H1 (cell line): ENCODE data around the gene DHX34. TPM values are rescaled to one million over a fixed set of nuclear protein-coding genes. Genes with fewer than 3 reads are reported as not detected.

Experiments used
- CTCF ChIA-PET: fragments of 300-600 bp; sonication (Branson Sonifier 250); formaldehyde crosslinking; loops from one replicate; lab custom pipeline; 2021; ENCODE audit not compliant: partially characterized antibody; lab: Charles Lee
- POLR2A ChIA-PET: fragments of 300-600 bp; sonication (Branson Sonifier 250); formaldehyde crosslinking; loops from one replicate; lab custom pipeline; 2021; ENCODE audit warnings: inconsistent platforms; ENCODE audit not compliant: partially characterized antibody; lab: Charles Lee
- DNase-seq, 2 experiments: peaks; one replicate each; pipeline versions ENCODE4 v3.0.0 to v3.0.0-alpha.2; 2010 to 2022; ENCODE audit warnings: low spot score in 2 of 2, low read depth in 1 of 2, mixed read lengths in 1 of 2
- FAIRE-seq: peaks from 2 replicates; lab custom pipeline; 2011; peaks lifted over from hg19 to GRCh38; lab: Jason Lieb, UNC
- H2AFZ ChIP-seq: 2 replicates; pipeline ENCODE4 v1.8.1; 2012; ENCODE audit warnings: low read length, inconsistent platforms
- H2AK5ac ChIP-seq: 2 replicates; pipeline ENCODE4 v1.6.1; 2013; ENCODE audit warnings: low read depth, low read length
- H2BK120ac ChIP-seq: replicated peaks from 2 replicates; pipeline ENCODE3; 2013; ENCODE audit warnings: low read depth, low read length, inconsistent platforms
- H2BK12ac ChIP-seq: 2 replicates; pipeline ENCODE4 v1.6.1; 2013; ENCODE audit warnings: low read depth, low read length
- H2BK15ac ChIP-seq: 2 replicates; pipeline ENCODE4 v1.6.1; 2013; ENCODE audit warnings: low read length
- H2BK20ac ChIP-seq: 2 replicates; pipeline ENCODE4 v1.6.1; 2013; ENCODE audit warnings: low read length
- H2BK5ac ChIP-seq: 2 replicates; pipeline ENCODE4 v1.6.1; 2013; ENCODE audit warnings: low read depth, low read length
- H3K14ac ChIP-seq: 2 replicates; pipeline ENCODE4 v1.6.1; 2013; ENCODE audit warnings: inconsistent platforms; ENCODE audit not compliant: insufficient read length
- H3K18ac ChIP-seq: 2 replicates; pipeline ENCODE4 v1.6.1; 2013; ENCODE audit warnings: low read length; ENCODE audit errors: extremely low read depth
- H3K23ac ChIP-seq: 2 replicates; pipeline ENCODE4 v1.6.1; 2013; ENCODE audit warnings: inconsistent platforms; ENCODE audit not compliant: insufficient read length
- H3K23me2 ChIP-seq: 2 replicates; pipeline ENCODE4 v1.6.1; 2013; ENCODE audit warnings: low read depth, low read length
- H3K27ac ChIP-seq: 2 replicates; pipeline ENCODE4 v1.6.1; 2011; ENCODE audit warnings: low read depth, low read length, inconsistent platforms
- H3K27me3 ChIP-seq, 4 experiments: replicated peaks in 1 of 4; 1 replicate in 1 of 4; 2 replicates in 3 of 4; pipeline versions ENCODE4 v1.6.1 to v1.8.1; 2011 to 2013; ENCODE audit warnings: low read length in 3 of 4, mild to moderate bottlenecking in 3 of 4, inconsistent platforms in 2 of 4, mixed read lengths in 2 of 4, moderate library complexity in 1 of 4; ENCODE audit not compliant: control insufficient read depth in 3 of 4, insufficient read depth in 3 of 4; ENCODE audit errors: extremely low read depth in 1 of 4
- H3K36me3 ChIP-seq, 4 experiments: 2 replicates each; pipeline versions ENCODE4 v1.6.1 to v1.8.1; 2011 to 2013; ENCODE audit warnings: mild to moderate bottlenecking in 4 of 4, low read length in 3 of 4, moderate library complexity in 2 of 4, control low read depth in 1 of 4, inconsistent platforms in 1 of 4; ENCODE audit not compliant: insufficient read depth in 4 of 4, control insufficient read depth in 2 of 4
- H3K4ac ChIP-seq: replicated peaks from 2 replicates; pipeline ENCODE3; 2013; ENCODE audit warnings: low read length, low read depth, mixed read lengths, inconsistent platforms; ENCODE audit not compliant: insufficient read length
- H3K4me1 ChIP-seq, 4 experiments: replicated peaks in 1 of 4; 1 replicate in 1 of 4; 2 replicates in 3 of 4; pipeline versions ENCODE4 v1.6.1 to v1.8.1; 2011 to 2013; ENCODE audit warnings: low read length in 3 of 4, inconsistent platforms in 2 of 4, mixed read lengths in 1 of 4; ENCODE audit not compliant: insufficient read depth in 4 of 4, control insufficient read depth in 3 of 4
- H3K4me2 ChIP-seq, 2 experiments: 2 replicates each; pipeline versions ENCODE4 v1.6.1 to v1.8.1; 2011 to 2013; ENCODE audit warnings: low read depth in 2 of 2, low read length in 2 of 2, control low read depth in 1 of 2, inconsistent platforms in 1 of 2, mild to moderate bottlenecking in 1 of 2; ENCODE audit not compliant: insufficient read depth in 1 of 2
- H3K4me3 ChIP-seq, 4 experiments: fragments of 200-600, 300-600 bp in 1 of 4; sonication (generic), shearing (Covaris generic), sonication (Bioruptor Twin) in 1 of 4; 2 replicates each; pipeline versions ENCODE4 v1.5.1 to v1.8.1; 2011 to 2016; ENCODE audit warnings: low read length in 4 of 4, low read depth in 3 of 4, control low read depth in 2 of 4, inconsistent platforms in 2 of 4, mild to moderate bottlenecking in 2 of 4, mixed read lengths in 1 of 4, moderate library complexity in 1 of 4; ENCODE audit not compliant: insufficient read depth in 2 of 4; ENCODE audit errors: extremely low read depth in 1 of 4
- H3K56ac ChIP-seq: replicated peaks from 2 replicates; pipeline ENCODE3; 2013; ENCODE audit warnings: low read depth, mild to moderate bottlenecking, mixed read lengths, low read length, inconsistent platforms; ENCODE audit not compliant: insufficient read length
- H3K79me1 ChIP-seq: 2 replicates; pipeline ENCODE4 v1.6.1; 2013; ENCODE audit warnings: low read depth, low read length, control low read depth
- H3K79me2 ChIP-seq, 2 experiments: 2 replicates each; pipeline versions ENCODE4 v1.6.1 to v1.8.1; 2012 to 2013; ENCODE audit warnings: low read length in 2 of 2, mild to moderate bottlenecking in 2 of 2, inconsistent platforms in 1 of 2; ENCODE audit not compliant: insufficient read depth in 2 of 2, control insufficient read depth in 1 of 2
- H3K9ac ChIP-seq, 4 experiments: replicated peaks in 1 of 4; 1 replicate in 1 of 4; 2 replicates in 3 of 4; pipeline versions ENCODE4 v1.6.1 to v1.8.1; 2011 to 2013; ENCODE audit warnings: low read depth in 3 of 4, low read length in 3 of 4, control low read depth in 2 of 4, mild to moderate bottlenecking in 2 of 4, moderate library complexity in 2 of 4, inconsistent platforms in 1 of 4; ENCODE audit errors: extremely low read depth in 1 of 4
- H3K9me3 ChIP-seq, 2 experiments: 2 replicates each; pipeline versions ENCODE4 v1.6.1 to v1.8.1; 2012 to 2013; ENCODE audit warnings: mild to moderate bottlenecking in 2 of 2, moderate library complexity in 2 of 2, control low read depth in 1 of 2, inconsistent platforms in 1 of 2, low read depth in 1 of 2, low read length in 1 of 2, mixed read lengths in 1 of 2; ENCODE audit not compliant: insufficient read depth in 2 of 2
- H4K20me1 ChIP-seq, 2 experiments: replicated peaks in 1 of 2; 2 replicates each; pipeline versions ENCODE3 to v1.8.1; 2011 to 2013; ENCODE audit warnings: inconsistent platforms in 2 of 2, low read length in 2 of 2, mild to moderate bottlenecking in 1 of 2; ENCODE audit not compliant: insufficient read depth in 2 of 2, control insufficient read depth in 1 of 2
- H4K5ac ChIP-seq: 2 replicates; pipeline ENCODE4 v1.6.1; 2013; ENCODE audit warnings: low read length, low read depth, mixed read lengths, inconsistent platforms; ENCODE audit not compliant: insufficient read length
- H4K8ac ChIP-seq: 2 replicates; pipeline ENCODE4 v1.8.0; 2013; ENCODE audit warnings: mild to moderate bottlenecking, moderate library complexity, low read length, inconsistent platforms; ENCODE audit not compliant: insufficient read depth; ENCODE audit errors: extremely low read depth
- H4K91ac ChIP-seq: replicated peaks from 2 replicates; pipeline ENCODE3; 2013; ENCODE audit warnings: low read length, mixed read lengths, inconsistent platforms; ENCODE audit not compliant: insufficient read length
- CEBPB ChIP-seq: IDR thresholded peaks from 2 replicates; pipeline ENCODE4 v1.6.1; 2012; ENCODE audit warnings: low read depth, low read length
- CHD2 ChIP-seq: IDR thresholded peaks from 2 replicates; pipeline ENCODE4 v1.6.1; 2012; ENCODE audit warnings: low read length, improper control_type of control experiment
- HDAC6 ChIP-seq: IDR thresholded peaks from one replicate; pipeline ENCODE4 v1.7.1; 2012; ENCODE audit warnings: low read depth, mild to moderate bottlenecking, inconsistent platforms, low read length, moderate library complexity
- JUN ChIP-seq: IDR thresholded peaks from 2 replicates; pipeline ENCODE4 v1.6.1; 2011; ENCODE audit warnings: low read depth, mild to moderate bottlenecking, improper control_type of control experiment, low read length
- KDM1A ChIP-seq: fragments of 200-600, 300-600 bp; sonication (generic); IDR thresholded peaks from 2 replicates; pipeline ENCODE4 v1.7.1; 2016; ENCODE audit warnings: mild to moderate bottlenecking, low read length, borderline replicate concordance
- MAFK ChIP-seq: IDR thresholded peaks from 2 replicates; pipeline ENCODE4 v1.6.1; 2012; ENCODE audit warnings: low read depth, mild to moderate bottlenecking, improper control_type of control experiment, low read length
- PHF8 ChIP-seq: fragments of 200-600 bp; sonication (generic); conservative IDR thresholded peaks from 2 replicates; pipeline ENCODE4 v1.7.1; 2012; ENCODE audit warnings: low read depth, mild to moderate bottlenecking, inconsistent platforms, low read length, moderate library complexity
- SP1 ChIP-seq: IDR thresholded peaks from 2 replicates; pipeline ENCODE4 v1.6.1; 2011; ENCODE audit warnings: low read depth, low read length
- SP2 ChIP-seq: IDR thresholded peaks from 2 replicates; pipeline ENCODE4 v1.6.1; 2012; ENCODE audit warnings: mild to moderate bottlenecking, low read length, inconsistent platforms
- TAF7 ChIP-seq: optimal IDR thresholded peaks from 2 replicates; pipeline ENCODE3; 2011; ENCODE audit warnings: low read depth, mild to moderate bottlenecking, inconsistent platforms, low read length, moderate library complexity, borderline replicate concordance
- TEAD4 ChIP-seq: IDR thresholded peaks from 2 replicates; pipeline ENCODE4 v1.6.1; 2012; ENCODE audit warnings: low read depth, low read length, inconsistent platforms, mixed read lengths
- WGBS, 2 experiments: shearing (Covaris generic) in 1 of 2; methylation state at CpG; one replicate each; pipeline versions ENCODE4 v1.1.6 to v1.1.7; 2013 to 2015; ENCODE audit warnings: low lambda C conversion rate in 2 of 2, mixed read lengths in 2 of 2, inconsistent platforms in 1 of 2, low coverage in 1 of 2, missing lambda C conversion rate in 1 of 2; ENCODE audit not compliant: insufficient replicate concordance in 2 of 2, insufficient coverage in 1 of 2, insufficient read length in 1 of 2; ENCODE audit errors: extremely low coverage in 1 of 2, missing lambda C conversion rate in 1 of 2; 5-methylcytosine and 5-hydroxymethylcytosine counted together
- polyA plus RNA-seq, 7 experiments: library from polyadenylated mRNA; depleted of rRNA in 3 of 7; stranded (reverse) in 5 of 7; unstranded in 2 of 7; fragments of >200 nt in 5 of 7; fragments of 200-250 nt in 2 of 7; gene quantifications; 1 replicate in 5 of 7; 2 replicates in 1 of 7; 4 replicates in 1 of 7; pipeline versions ENCODE4 v1.2.1 to v1.2.3, GENCODE V29; 2011 to 2013; ENCODE audit warnings: missing spikeins in 2 of 7, mixed read lengths in 2 of 7
- total RNA-seq: library from RNA; stranded (reverse); fragmentation: NEBNext Ultra II Directional; extraction: Animal tissue kit (Norgen Biotek cat#: 25700); gene quantifications from 2 replicates; pipeline ENCODE4 v1.2.1, GENCODE V29; 2021
- TF ChIP-seq, protein P1 (sequence below): IDR thresholded peaks from 2 replicates; pipeline ENCODE4 v1.6.1; 2012; ENCODE audit warnings: inconsistent platforms

Gene DHX34
- total and polyA plus RNA-seq, 2 of the 8 experiments (the other 6 are each of a cell fraction or from before 2014, with no cell fraction given): 17.5 to 24.3 TPM

DNA sequence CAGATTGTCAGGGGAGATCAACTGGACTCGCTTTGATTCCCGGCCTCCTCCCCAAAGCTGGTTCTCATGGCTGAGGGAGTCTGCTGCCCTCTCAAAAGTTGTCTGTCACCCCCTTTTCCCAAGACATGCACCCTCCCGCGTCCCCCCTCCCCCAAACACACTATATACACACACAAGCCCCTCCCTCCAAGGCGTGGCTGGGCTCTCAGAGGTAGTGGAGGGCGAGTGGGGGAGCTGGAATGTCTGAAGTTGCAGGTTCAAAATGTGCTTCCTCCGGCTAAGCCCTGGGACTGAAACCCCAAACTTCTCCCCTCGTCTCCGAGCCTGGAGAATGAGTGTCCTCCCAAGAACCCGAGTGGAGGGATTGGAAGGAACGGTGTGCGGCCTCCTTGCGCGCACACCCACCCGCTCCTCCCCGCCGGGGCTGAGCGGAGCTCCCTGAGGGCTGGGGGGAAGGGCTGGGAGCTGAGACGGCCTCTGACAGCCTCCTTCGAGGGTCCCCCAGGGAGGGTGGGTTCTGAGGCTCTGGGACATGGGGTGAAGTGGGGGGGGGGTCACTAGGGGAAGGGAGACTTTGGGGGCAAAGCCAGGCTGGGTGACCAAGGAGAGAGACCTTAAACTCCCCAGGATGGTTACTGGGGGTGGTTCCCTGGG is 80.2 kb downstream of the DHX34 start:
- ChIA-PET CTCF (interaction anchor here (0.5 to 24.5 kb wide), 21 partner anchors 7 to 962 kb away, joined by 3 to 436 read pairs (median 4); partner anchors contain the start of genes EHD2, KDELR1 and MEIS3), POLR2A (interaction anchor here (0.6 to 2.3 kb wide), 14 partner anchors 10 to 278 kb away, joined by 3 to 12 read pairs (median 4); partner anchors contain the start of genes DHX34, KPTN and MEIS3)
- Histone ChIP-seq H3K23ac (no peak overlapping the region), H3K79me2 (no peaks in the 10 kb centered on the region), H2BK5ac (0 out of 2 replicates have a peak overlapping the region, but pooled peaks have one; percentile 56), H3K79me1 (no peaks in the 10 kb centered on the region), H3K14ac (no peak overlapping the region), H2BK15ac (no peak overlapping the region), H3K27me3 (peaks cover 0 to 25% (median 22%) of the 10 kb centered on the region in 4 experiments; a peak in 6 of 7 replicates), H3K4me3 (peak overlapping the region; percentile 20 to 61 (median 40); a peak in 6 of 8 replicates), H2BK12ac (no peak overlapping the region), H3K27ac (no peak overlapping the region), H3K4me1 (peaks cover 0 to 23% (median 12%) of the 10 kb centered on the region in 4 experiments; a peak in 5 of 7 replicates), H2BK120ac (no peak overlapping the region), H2AK5ac (no peak overlapping the region), H3K9me3 (no peaks in the 10 kb centered on the region), H3K4me2 (peak overlapping the region; percentile 97), H3K56ac (no peak overlapping the region), H4K91ac (no peak overlapping the region), H3K18ac (peak overlapping the region; percentile 32; the same call in 1 of the 2 replicates), H2AFZ (no peak overlapping the region), H3K36me3 (no peaks in the 10 kb centered on the region), H3K23me2 (peaks cover 25% of the 10 kb centered on the region), H4K20me1 (no peaks in the 10 kb centered on the region), H3K9ac (no peak overlapping the region), H4K8ac (no peak overlapping the region; the same call in 1 of the 2 replicates), H4K5ac (no peak overlapping the region), H2BK20ac (no peak overlapping the region), H3K4ac (peak overlapping the region; percentile 49)
- FAIRE-seq (no peak), DNase-seq (peak in 1 of 2 experiments; percentile 72)
- WGBS, 2 experiments: 4% methylated on average over 12 of the region's 20 CpGs; no CpG with 5 or more reads in 1 of the 2 experiments
- TF ChIP-seq TEAD4 (peak; percentile 63), SP2 (no peak), KDM1A (no peak), MAFK (no peak), HDAC6 (no peak), TAF7 (no peak), SP1 (no peak), CEBPB (no peak), CHD2 (no peak), JUN (no peak), PHF8 (no peak)
- TF ChIP-seq, protein P1, sequence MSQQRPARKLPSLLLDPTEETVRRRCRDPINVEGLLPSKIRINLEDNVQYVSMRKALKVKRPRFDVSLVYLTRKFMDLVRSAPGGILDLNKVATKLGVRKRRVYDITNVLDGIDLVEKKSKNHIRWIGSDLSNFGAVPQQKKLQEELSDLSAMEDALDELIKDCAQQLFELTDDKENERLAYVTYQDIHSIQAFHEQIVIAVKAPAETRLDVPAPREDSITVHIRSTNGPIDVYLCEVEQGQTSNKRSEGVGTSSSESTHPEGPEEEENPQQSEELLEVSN: no peak
